Right renal cortex interstitium (tissue), 3 donors: Measurements from ENCODE around the gene ACOT13. TPM values are rescaled to one million over a fixed set of nuclear protein-coding genes. Genes with fewer than 3 reads are reported as not detected.
"Not testable (repeated sequence)": the region's sequence is repeated elsewhere in the genome, so short reads cannot be mapped to it uniquely, and the experiment has no call there.

Experiments used
- DNase-seq, 3 donors: peaks; one replicate each; pipeline ENCODE4 v3.0.0-alpha.2; 2013; ENCODE audit warnings: low read depth in 3 of 3, low spot score in 2 of 3
- polyA plus RNA-seq, 3 donors: library from polyadenylated mRNA; unstranded; fragments of 120-200 nt; gene quantifications; one replicate each; pipeline ENCODE4 v1.2.1, GENCODE V29; 2013; ENCODE audit not compliant: insufficient read length in 3 of 3

Gene ACOT13
- polyA plus RNA-seq, 3 donors: 42.4 to 47.4 (median 45.1) TPM

GRCh38 chr6:24720604-24721460, 54.0 kb downstream of the ACOT13 start:
- peak; percentile 100 for DNase-seq

GRCh38 chr6:24721461-24722215, 54.8 kb downstream of the ACOT13 start:
- no peak for DNase-seq

GRCh38 chr6:24723270-24723669, 56.4 kb downstream of the ACOT13 start:
- DNase-seq: no peak

- DNase-seq: not testable (repeated sequence)
Observed at GRCh38 chr6:24730653-24731052, 63.8 kb downstream of the ACOT13 start.

- not testable (repeated sequence) for DNase-seq
Observed at GRCh38 chr6:24731456-24732134, 64.7 kb downstream of the ACOT13 start.

GRCh38 chr6:24734166-24734565, 67.3 kb downstream of the ACOT13 start:
- no peak for DNase-seq

GRCh38 chr6:24734710-24735109, 67.8 kb downstream of the ACOT13 start:
- DNase-seq: not testable (repeated sequence)

GRCh38 chr6:24738741-24739140, 71.9 kb downstream of the ACOT13 start:
- no peak for DNase-seq

GRCh38 chr6:24740861-24741260, 74.0 kb downstream of the ACOT13 start:
- no peak for DNase-seq

GRCh38 chr6:24742216-24742738, 75.4 kb downstream of the ACOT13 start:
- DNase-seq: no peak

- no peak for DNase-seq
Observed at GRCh38 chr6:24743265-24743943, 76.5 kb downstream of the ACOT13 start.

GRCh38 chr6:24743944-24744335, 77.1 kb downstream of the ACOT13 start:
- no peak for DNase-seq

GRCh38 chr6:24744911-24745310, 78.0 kb downstream of the ACOT13 start:
- DNase-seq: no peak

GRCh38 chr6:24749297-24749696, 82.4 kb downstream of the ACOT13 start:
- no peak for DNase-seq

GRCh38 chr6:24750878-24751277, 84.0 kb downstream of the ACOT13 start:
- DNase-seq: not testable (repeated sequence)

- no peak for DNase-seq
Observed at GRCh38 chr6:24752503-24752902, 85.6 kb downstream of the ACOT13 start.

GRCh38 chr6:24752917-24753492, 86.1 kb downstream of the ACOT13 start:
- DNase-seq: no peak

- DNase-seq: no peak
Observed at GRCh38 chr6:24753545-24753944, 86.7 kb downstream of the ACOT13 start.

- not testable (repeated sequence) for DNase-seq
Observed at GRCh38 chr6:24754378-24754777, 87.5 kb downstream of the ACOT13 start.
